Ecto neural progenitor cell (in vitro differentiated cells): ENCODE measurements around the gene SLC24A2.

Experiments used
- DNase-seq: peaks from one replicate; pipeline ENCODE4 v3.0.0-alpha.2; 2018; ENCODE audit warnings: low spot score

Gene SLC24A2

DNA sequence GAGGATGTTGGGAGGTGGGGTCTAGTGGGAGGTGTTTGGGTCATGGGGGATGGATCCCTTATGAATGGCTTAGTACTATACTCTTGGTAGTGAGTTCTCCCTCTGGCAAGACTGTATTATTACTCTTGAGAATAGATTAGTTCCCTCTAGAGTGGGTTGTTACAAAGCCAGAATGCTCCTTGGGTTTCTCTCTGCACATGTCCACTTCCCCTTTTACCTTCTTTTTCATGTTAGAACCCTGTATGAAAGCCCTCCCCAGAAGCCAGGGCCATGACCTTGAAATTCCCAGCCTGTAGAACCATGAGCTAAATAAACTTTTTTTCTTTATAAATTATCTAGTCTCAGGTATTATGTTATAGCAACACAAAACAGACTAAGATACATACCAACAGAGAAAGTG lies 31.1 kb downstream of the SLC24A2 start:
- no peak for DNase-seq

DNA sequence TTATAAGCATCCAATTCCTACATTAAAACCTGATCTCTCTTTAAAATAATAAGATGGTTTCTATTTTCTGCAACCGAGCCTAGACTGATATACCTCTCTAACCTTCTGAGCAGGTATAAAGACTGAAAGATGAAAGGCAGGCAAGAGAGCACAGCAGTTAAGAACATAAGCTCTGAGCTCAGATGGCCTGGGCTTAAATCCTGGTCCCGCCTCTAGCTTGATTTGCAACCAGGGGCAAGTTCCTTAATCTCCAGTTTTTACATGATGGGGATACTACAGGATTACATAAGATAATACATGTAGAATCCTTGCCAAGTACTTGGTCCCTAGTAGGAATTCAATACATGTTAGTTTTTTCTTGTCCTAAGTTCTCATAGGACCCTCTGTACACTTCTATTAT lies 33.9 kb downstream of the SLC24A2 start:
- DNase-seq: no peak

DNA sequence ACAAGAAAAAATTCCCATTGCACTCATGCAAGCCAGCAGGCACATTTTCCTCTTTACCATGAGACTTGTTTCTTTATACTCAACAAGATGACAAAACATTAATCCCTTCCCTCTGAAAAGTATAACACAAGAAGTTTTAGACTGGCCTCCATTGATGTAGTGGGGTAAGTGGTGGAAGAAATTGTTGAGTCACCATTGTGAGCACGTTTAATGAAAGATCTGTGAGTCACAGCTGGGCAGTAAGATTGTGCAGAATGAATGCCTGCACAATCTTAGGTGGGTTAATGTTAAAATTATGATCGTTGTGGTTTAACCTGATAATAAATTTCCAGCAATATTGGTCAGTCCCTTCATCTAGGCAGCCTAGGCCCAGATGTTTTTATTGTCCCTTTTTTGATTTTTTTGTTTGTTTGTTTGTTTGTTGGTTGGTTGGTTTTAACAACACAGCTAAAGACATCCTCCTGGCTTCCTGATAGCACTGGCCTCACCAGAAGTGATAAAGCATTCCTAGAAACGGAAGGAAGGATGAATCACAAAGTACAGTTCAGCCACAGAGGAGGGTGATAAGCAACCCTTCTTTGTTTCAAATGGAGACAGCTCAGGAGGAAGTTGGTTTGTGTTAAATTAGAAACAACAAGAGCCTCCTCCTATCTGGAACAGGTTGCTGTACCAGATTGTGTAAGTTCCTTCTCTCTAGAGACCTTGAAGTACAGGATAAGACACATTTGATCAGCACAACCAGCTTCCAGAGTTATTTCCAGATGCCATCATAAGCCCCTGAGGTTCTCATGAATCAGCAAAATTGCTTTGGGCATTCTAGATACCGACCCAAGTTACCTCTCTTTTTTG lies 40.3 kb downstream of the SLC24A2 start:
- DNase-seq: no peak

DNA sequence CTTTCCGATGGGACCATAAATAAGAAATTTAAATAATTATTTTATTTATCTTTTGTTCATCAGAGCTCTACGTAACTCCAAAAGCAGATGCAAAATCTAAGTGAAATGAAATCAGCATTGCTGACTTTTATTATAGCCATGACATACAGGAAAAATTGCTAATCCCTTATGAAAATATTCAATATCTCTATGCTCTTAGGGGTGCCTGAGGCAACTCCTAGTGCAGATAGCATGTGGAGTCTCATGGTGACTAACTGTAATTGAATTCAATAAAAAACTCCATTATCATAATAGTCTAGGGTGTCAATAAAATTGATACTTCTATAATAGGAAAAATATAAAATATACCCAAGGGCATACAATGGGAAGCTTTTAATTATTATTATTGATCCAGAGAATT lies 42.6 kb downstream of the SLC24A2 start:
- no peak for DNase-seq

DNA sequence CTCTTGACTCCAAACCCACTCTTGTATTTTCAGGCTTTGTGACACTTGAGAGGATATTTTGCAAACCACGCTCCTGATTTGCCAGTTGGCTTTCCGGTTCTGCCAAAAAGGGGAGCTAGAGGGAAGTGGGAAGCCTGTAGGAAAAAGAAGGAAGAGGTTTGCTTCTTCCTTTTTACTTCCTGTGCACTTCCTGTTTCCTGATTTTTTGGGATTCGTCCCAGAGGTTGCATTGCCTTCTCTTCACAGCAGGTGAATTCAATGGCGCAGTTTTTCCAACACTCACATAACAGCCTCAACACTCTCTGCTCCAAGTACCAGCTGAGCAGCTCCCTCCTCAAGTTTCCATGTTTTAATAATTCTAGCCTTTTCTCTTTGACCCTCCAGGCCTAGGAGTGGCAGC lies 47.7 kb downstream of the SLC24A2 start:
- no peak for DNase-seq
